ENCODE results near the gene VAV1. TPM values are rescaled to one million over a fixed set of nuclear protein-coding genes. Genes with fewer than 3 reads are reported as not detected.

Gene VAV1
- total and polyA plus RNA-seq, 2 donors (not counting 3 experiments of a cell fraction or from before 2014, with no cell fraction given), result not detected

GRCh38 chr19:6793973-6794372, 21.5 kb downstream of the VAV1 start:
- FAIRE-seq, result no peak

More at GRCh38 chr19:6793973-6794372, 21.5 kb downstream of the VAV1 start:
- Histone ChIP-seq H3K27me3 (ENCODE audit: control insufficient read depth in 2 of 2, insufficient read depth in 2 of 2, low read length in 2 of 2) (no peaks in the 10 kb centered on the region), H3K36me3 (ENCODE audit: control insufficient read depth in 2 of 2, extremely low read depth in 1 of 2, insufficient read depth in 2 of 2, low read length in 2 of 2) (no peaks in the 10 kb centered on the region), H2AFZ (ENCODE audit: low read depth, low read length) (no peak overlapping the region), H3K9ac (replicated peaks; ENCODE audit: extremely low read depth, insufficient read depth, low read length) (no peak overlapping the region), H3K4me3 (replicated peaks in 1 of 3; ENCODE audit: insufficient read depth in 1 of 3, low read depth in 1 of 3, low read length in 3 of 3) (no peak overlapping the region), H3K9me3 (replicated peaks; ENCODE audit: control insufficient read depth, insufficient read depth, low read length) (no peaks in the 10 kb centered on the region), H3K27ac (ENCODE audit: insufficient read depth, low read depth, low read length) (no peak overlapping the region), H3K4me2 (ENCODE audit: insufficient read depth, low read length) (no peak overlapping the region), H3K4me1 (ENCODE audit: control insufficient read depth, extremely low read depth, insufficient read depth, low read length) (no peaks in the 10 kb centered on the region), H3K79me2 (ENCODE audit: control insufficient read depth, insufficient read depth, low read length) (no peaks in the 10 kb centered on the region), H4K20me1 (replicated peaks; ENCODE audit: control insufficient read depth, extremely low read depth, insufficient read depth, low read length) (no peaks in the 10 kb centered on the region), H3K9me1 (replicated peaks; ENCODE audit: control insufficient read depth, extremely low read depth, insufficient read depth, low read length) (no peaks in the 10 kb centered on the region)
- BruUV-seq (replicated peaks), result no TSS peak
- CTCF ChIA-PET, result no interaction called here
- TF ChIP-seq POLR2A (IDR thresholded peaks at IDR 0.05; ENCODE audit: low read depth, low read length) (no peak), MAX (IDR thresholded peaks at IDR 0.05; ENCODE audit: insufficient read depth, insufficient read length) (no peak), JUN (IDR thresholded peaks at IDR 0.05; ENCODE audit: borderline replicate concordance, insufficient read depth, insufficient read length, low read depth) (no peak), GATA2 (IDR thresholded peaks at IDR 0.05; ENCODE audit: insufficient read depth, insufficient read length, low read depth, low read length) (no peak), FOS (IDR thresholded peaks at IDR 0.05; ENCODE audit: borderline replicate concordance, insufficient read depth, low read length) (no peak), POLR2AphosphoS5 (IDR thresholded peaks at IDR 0.05; ENCODE audit: insufficient read depth, low read depth, low read length) (no peak), EZH2 (IDR thresholded peaks at IDR 0.05; ENCODE audit: borderline replicate concordance, low read depth, low read length, severe bottlenecking) (no peak), MYC (IDR thresholded peaks at IDR 0.05; ENCODE audit: low read depth, low read length) (no peak)
- TF ChIP-seq, protein P1, sequence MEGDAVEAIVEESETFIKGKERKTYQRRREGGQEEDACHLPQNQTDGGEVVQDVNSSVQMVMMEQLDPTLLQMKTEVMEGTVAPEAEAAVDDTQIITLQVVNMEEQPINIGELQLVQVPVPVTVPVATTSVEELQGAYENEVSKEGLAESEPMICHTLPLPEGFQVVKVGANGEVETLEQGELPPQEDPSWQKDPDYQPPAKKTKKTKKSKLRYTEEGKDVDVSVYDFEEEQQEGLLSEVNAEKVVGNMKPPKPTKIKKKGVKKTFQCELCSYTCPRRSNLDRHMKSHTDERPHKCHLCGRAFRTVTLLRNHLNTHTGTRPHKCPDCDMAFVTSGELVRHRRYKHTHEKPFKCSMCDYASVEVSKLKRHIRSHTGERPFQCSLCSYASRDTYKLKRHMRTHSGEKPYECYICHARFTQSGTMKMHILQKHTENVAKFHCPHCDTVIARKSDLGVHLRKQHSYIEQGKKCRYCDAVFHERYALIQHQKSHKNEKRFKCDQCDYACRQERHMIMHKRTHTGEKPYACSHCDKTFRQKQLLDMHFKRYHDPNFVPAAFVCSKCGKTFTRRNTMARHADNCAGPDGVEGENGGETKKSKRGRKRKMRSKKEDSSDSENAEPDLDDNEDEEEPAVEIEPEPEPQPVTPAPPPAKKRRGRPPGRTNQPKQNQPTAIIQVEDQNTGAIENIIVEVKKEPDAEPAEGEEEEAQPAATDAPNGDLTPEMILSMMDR (IDR thresholded peaks at IDR 0.05; ENCODE audit: extremely low read depth in 1 of 2, insufficient read depth in 1 of 2, low read depth in 1 of 2, low read length in 2 of 2), result no peak
- POLR2A ChIA-PET, result no interaction called here
- intact Hi-C loops (cut with micrococcal nuclease) (no loop called here), dilution Hi-C loops (cut with MboI; ENCODE audit: extremely low pct_ligation_motif_present, low sequenced_read_pairs) (no loop called here)
- no peak for DNase-seq (ENCODE audit: low read depth, low spot score)
